Erythroblast (primary cell): Measurements from ENCODE around the gene CCDC74A.
"Not testable (repeated sequence)": the region's sequence is repeated elsewhere in the genome, so short reads cannot be mapped to it uniquely, and the experiment has no call there.

Source experiments
- GATA1 ChIP-seq: IDR thresholded peaks from 2 replicates; pipeline ENCODE4 v1.6.1; 2011; ENCODE audit warnings: low read depth, mild to moderate bottlenecking, control low read depth, low read length, moderate library complexity
- POLR2A ChIP-seq: IDR thresholded peaks from 2 replicates; pipeline ENCODE4 v1.6.1; 2011; ENCODE audit warnings: mild to moderate bottlenecking, low read length

GRCh38 chr2:131531547-131532185 lies 4.0 kb downstream of the CCDC74A start:
- not testable (repeated sequence) for TF ChIP-seq POLR2A, GATA1
